Right atrium auricular region (tissue), 2 donors: ENCODE measurements around the gene AHCYL2. TPM values are rescaled to one million over a fixed set of nuclear protein-coding genes. Genes with fewer than 3 reads are reported as not detected.

Experiments
- DNase-seq: peaks from one replicate; pipeline ENCODE4 v3.0.0-alpha.2; 2019; ENCODE audit warnings: low spot score
- H3K27ac ChIP-seq, 2 donors: fragments of 200-600 bp; sonication (generic); 1 replicate in 1 of 2; 2 replicates in 1 of 2; pipeline ENCODE4 v1.5.1; 2016 to 2019
- H3K27me3 ChIP-seq, 2 donors: fragments of 200-600 bp; sonication (generic); one replicate each; pipeline versions ENCODE4 v1.5.1 to v1.6.0; 2017 to 2019
- H3K36me3 ChIP-seq: fragments of 200-600 bp; sonication (generic); one replicate; pipeline ENCODE4 v1.5.1; 2016
- H3K4me1 ChIP-seq, 2 donors: fragments of 200-600 bp; sonication (generic); one replicate each; pipeline versions ENCODE4 v1.5.1 to v1.6.0; 2017 to 2019
- H3K4me3 ChIP-seq, 2 donors: fragments of 200-600 bp; sonication (generic); 1 replicate in 1 of 2; 2 replicates in 1 of 2; pipeline ENCODE4 v1.5.1; 2017 to 2019; ENCODE audit warnings: mild to moderate bottlenecking in 1 of 2, moderate library complexity in 1 of 2
- H3K9me3 ChIP-seq, 2 donors: fragments of 200-600 bp; sonication (generic); one replicate each; pipeline ENCODE4 v1.5.1; 2019
- total RNA-seq, 2 donors: library from RNA; depleted of rRNA; stranded (reverse); fragments of >200 nt; gene quantifications; one replicate each; pipeline ENCODE4 v1.1.0, GENCODE V29; 2016
- TF ChIP-seq, protein P1 (sequence below), 2 donors: fragments of 200-600 bp; sonication (generic); IDR thresholded peaks; one replicate each; pipeline ENCODE4 v1.5.1; 2019; ENCODE audit warnings: antibody characterized with exemption in 2 of 2

Gene AHCYL2
- total RNA-seq, 2 donors from 2014 or later: 5.6 to 6.5 TPM

DNA sequence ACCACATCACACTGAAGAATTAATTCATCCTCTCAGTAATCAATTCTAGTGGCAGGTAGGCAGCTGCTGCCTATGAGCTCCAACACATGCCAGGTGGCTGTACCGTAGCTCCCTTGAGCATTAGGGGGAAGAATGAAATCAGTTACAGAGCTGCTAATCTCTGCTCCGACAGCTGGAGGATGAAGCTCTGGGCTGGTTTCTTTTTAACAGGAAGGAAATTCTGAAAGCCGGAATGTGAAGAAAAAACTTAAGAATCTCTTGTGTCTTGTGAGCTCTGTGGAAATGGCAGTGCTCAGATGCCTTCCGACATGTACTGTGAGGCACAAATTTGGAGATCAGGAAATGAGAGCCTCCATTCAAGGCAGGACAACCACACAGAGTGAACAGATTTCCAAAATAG lies 2.8 kb upstream of the AHCYL2 start:
- Histone ChIP-seq H3K27me3 (no peaks in the 10 kb centered on the region), H3K4me1 (peaks cover 0 to 21% of the 10 kb centered on the region in 2 donors), H3K36me3 (no peaks in the 10 kb centered on the region), H3K9me3 (no peaks in the 10 kb centered on the region), H3K27ac (no peak overlapping the region), H3K4me3 (no peak overlapping the region)
- TF ChIP-seq, protein P1, sequence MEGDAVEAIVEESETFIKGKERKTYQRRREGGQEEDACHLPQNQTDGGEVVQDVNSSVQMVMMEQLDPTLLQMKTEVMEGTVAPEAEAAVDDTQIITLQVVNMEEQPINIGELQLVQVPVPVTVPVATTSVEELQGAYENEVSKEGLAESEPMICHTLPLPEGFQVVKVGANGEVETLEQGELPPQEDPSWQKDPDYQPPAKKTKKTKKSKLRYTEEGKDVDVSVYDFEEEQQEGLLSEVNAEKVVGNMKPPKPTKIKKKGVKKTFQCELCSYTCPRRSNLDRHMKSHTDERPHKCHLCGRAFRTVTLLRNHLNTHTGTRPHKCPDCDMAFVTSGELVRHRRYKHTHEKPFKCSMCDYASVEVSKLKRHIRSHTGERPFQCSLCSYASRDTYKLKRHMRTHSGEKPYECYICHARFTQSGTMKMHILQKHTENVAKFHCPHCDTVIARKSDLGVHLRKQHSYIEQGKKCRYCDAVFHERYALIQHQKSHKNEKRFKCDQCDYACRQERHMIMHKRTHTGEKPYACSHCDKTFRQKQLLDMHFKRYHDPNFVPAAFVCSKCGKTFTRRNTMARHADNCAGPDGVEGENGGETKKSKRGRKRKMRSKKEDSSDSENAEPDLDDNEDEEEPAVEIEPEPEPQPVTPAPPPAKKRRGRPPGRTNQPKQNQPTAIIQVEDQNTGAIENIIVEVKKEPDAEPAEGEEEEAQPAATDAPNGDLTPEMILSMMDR (IDR thresholded peaks at IDR 0.05): no peak
- DNase-seq: no peak

DNA sequence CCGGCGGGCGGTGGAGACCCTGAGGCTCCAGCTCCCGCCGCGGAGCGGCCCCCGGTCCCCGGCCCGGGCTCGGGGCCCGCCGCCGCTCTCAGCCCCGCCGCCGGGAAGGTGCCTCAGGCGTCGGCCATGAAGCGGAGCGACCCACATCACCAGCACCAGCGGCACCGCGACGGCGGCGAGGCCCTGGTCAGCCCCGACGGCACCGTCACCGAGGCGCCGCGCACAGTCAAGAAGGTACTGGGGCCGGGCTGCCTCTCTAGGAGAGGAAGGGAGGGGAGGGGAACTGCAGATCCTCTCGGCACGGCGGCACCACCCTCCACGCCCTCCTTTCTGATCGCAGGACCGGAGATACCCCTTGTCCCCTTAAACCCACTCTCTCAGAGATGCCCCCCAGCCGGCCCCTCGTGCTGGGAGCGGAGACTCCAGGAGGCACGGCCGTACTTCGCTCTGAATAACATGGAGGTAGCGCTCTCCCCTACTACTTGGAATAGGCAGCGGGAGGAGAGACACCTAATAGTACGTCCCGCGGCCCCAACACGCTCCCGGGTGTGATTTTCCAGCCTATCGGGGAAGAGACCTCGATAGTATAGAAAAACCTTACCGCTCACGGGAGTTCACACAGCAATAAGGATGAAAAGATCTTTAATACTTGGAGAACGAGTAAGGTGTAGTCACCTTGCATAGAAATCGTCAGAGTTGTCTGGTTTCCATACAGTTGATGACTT lies 538 bp downstream of the AHCYL2 start:
- H3K36me3 ChIP-seq: no peaks in the 10 kb centered on the region
- no peak for DNase-seq
- TF ChIP-seq, protein P1 (IDR thresholded peaks at IDR 0.05): no peak
- H3K4me3 ChIP-seq: peak overlapping the region; percentile 82 to 86
- no peaks in the 10 kb centered on the region for H3K27me3 ChIP-seq
- H3K27ac ChIP-seq: peak overlapping the region; percentile 94 to 98
- H3K9me3 ChIP-seq: no peaks in the 10 kb centered on the region
- peaks cover 0 to 14% of the 10 kb centered on the region in 2 donors for H3K4me1 ChIP-seq

DNA sequence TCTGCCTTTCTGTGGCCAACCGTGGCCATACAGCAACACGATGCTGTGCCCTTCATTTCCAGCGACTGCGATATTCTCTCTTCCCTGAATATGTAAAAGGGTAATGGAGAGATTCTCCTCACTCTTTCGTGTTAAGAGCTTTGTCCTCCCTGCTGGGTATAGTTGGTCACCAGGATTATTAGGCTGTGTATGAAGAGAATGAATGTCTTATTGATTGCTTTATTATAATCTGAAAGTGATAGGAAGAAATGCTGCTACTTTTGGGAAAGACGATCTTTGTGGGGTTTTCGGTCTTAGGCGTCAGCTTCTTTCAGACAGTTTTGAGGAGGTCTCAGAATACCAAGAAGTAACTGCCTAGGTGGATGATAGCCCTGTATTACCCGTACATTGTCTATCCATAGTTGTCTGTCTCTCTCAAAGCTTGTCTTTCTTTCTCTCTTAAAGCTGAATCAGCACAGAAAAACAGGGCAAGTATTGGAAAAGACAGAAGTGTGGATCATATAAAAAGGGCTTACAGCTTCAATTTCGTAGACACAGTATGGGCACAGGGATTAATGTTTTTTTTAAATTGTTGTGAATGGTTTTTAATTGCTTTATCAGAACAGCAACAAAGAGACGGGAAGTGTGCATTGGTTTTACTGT lies 1.2 kb downstream of the AHCYL2 start:
- Histone ChIP-seq H3K27ac (peak overlapping the region; percentile 94 to 98), H3K4me3 (peak overlapping the region; percentile 82 to 86), H3K36me3 (no peaks in the 10 kb centered on the region), H3K9me3 (no peaks in the 10 kb centered on the region), H3K27me3 (no peaks in the 10 kb centered on the region), H3K4me1 (peaks cover 0 to 14% of the 10 kb centered on the region in 2 donors)
- DNase-seq: no peak
- TF ChIP-seq, protein P1 (IDR thresholded peaks at IDR 0.05): no peak

DNA sequence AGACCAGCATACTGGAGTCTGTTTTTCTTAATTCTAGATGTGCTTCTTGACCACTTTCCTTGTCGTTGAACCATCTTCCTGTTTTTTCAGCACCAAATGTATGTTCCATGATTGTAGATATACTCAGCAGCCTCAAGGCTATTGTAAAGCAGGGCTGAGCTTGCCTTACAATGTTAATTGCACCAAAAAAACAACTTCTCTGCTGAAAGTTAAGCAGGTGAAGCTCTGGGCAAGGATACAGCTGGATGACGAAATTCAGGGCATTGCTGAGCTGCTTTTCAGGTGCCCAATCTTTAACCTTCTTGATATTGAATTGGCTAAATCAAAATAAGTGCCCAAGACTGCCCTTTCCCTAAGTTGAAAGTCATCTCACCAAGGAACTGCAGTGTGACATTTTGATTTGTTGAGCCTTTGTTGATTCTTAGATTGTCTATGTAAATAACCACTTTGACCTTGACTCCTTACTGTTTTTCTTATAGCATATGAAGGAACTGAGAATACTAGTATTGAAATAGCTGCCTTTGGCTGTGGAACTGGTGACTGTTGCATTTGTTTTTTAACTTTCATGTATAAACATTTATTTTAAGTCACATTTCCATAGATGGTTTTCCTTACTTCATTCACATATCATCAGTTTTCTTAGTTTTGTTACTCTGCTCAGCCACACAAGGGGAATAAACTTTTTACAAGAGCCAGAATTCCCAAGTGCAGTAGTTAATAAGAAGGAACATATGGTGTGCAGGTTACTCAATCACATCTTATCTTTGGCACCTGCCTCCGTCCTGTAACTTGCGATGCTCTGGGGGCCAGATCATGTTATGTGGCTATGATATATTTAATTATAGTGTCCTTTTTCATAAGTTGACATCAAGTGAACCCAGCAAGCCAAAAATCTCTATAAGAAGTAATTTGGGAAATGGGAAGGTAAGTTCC lies 3.1 kb downstream of the AHCYL2 start:
- Histone ChIP-seq H3K27ac (no peak overlapping the region), H3K9me3 (no peaks in the 10 kb centered on the region), H3K36me3 (no peaks in the 10 kb centered on the region), H3K27me3 (no peaks in the 10 kb centered on the region), H3K4me1 (peaks cover 0 to 14% of the 10 kb centered on the region in 2 donors), H3K4me3 (no peak overlapping the region)
- DNase-seq: no peak
- TF ChIP-seq, protein P1 (IDR thresholded peaks at IDR 0.05): no peak

DNA sequence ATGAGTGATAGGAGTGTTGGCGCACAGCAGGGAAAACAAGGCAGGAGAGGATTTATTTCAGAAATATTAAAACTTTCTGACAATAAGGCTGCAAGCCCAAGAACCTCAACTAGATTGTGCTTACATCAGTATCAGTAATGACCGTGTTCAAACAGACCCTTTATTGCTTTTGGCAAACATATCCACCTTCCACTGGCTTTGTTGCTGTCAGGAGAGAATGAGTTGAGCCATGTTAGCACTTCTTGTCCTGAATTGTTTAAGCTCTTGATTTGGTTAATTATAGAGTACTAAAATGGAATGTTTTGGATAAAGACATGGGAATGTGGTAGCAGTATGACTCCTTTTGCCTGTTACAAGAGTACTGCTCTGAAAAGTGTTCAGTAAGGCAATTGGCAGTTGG lies 3.8 kb downstream of the AHCYL2 start:
- H3K27ac ChIP-seq: no peak overlapping the region
- H3K4me1 ChIP-seq: peaks cover 0 to 14% of the 10 kb centered on the region in 2 donors
- H3K9me3 ChIP-seq: no peaks in the 10 kb centered on the region
- TF ChIP-seq, protein P1 (IDR thresholded peaks at IDR 0.05): no peak
- no peaks in the 10 kb centered on the region for H3K27me3 ChIP-seq
- DNase-seq: no peak
- H3K36me3 ChIP-seq: no peaks in the 10 kb centered on the region
- no peak overlapping the region for H3K4me3 ChIP-seq
